Measurements from ENCODE around the gene RAB40C. TPM values are rescaled to one million over a fixed set of nuclear protein-coding genes. Genes with fewer than 3 reads are reported as not detected.

Gene RAB40C
- total and polyA plus RNA-seq, 10 of the 15 experiments (the other 5 are each of a cell fraction or from before 2014, with no cell fraction given), result 0.06 to 12.8 (median 4.6) TPM

GRCh38 chr16:609316-609715 is 19.4 kb downstream of the RAB40C start (continued):
- no peak for TF ChIP-seq DPF2 (IDR thresholded peaks at IDR 0.05)
- TF ChIP-seq RUNX3 (IDR thresholded peaks at IDR 0.05; ENCODE audit: low read length), result no peak
- no peak for TF ChIP-seq TARDBP (IDR thresholded peaks at IDR 0.05; ENCODE audit: borderline replicate concordance)
- TF ChIP-seq SP1 (IDR thresholded peaks at IDR 0.05; ENCODE audit: low read depth, low read length), result no peak
- no peak for TF ChIP-seq CEBPZ (IDR thresholded peaks at IDR 0.05; ENCODE audit: low read depth, low read length)
- no peak for TF ChIP-seq NFYB (IDR thresholded peaks at IDR 0.05; ENCODE audit: insufficient read depth, low read depth, low read length)
- no peak for TF ChIP-seq ZNF274 (IDR thresholded peaks at IDR 0.05; ENCODE audit: insufficient read depth, insufficient read length)

GRCh38 chr16:609984-610383 is 20.1 kb downstream of the RAB40C start:
- ChIA-PET SMC1A (ENCODE audit: uncharacterized antibody, unreplicated experiment) (no interaction called here), POLR2A (interaction anchor here (1.0 kb wide), 1 partner anchor 27 kb away, joined by 4 read pairs; the partner anchor contains the start of gene METTL26), CTCF (interaction anchor here (1.1 to 2.0 kb wide), 4 partner anchors 10 to 39 kb away, joined by 3 to 4 read pairs (median 4); no protein-coding TSS in a partner anchor), RAD21 (ENCODE audit: unreplicated experiment) (no interaction called here)
- Histone ChIP-seq H2AFZ (ENCODE audit: control insufficient read depth, low read depth, low read length) (no peak overlapping the region), H3K4me2 (ENCODE audit: control insufficient read depth, insufficient read depth) (no peak overlapping the region), H3K27ac (ENCODE audit: control insufficient read depth, insufficient read depth) (no peak overlapping the region), H3K79me2 (ENCODE audit: control insufficient read depth, insufficient read depth, low read length) (no peaks in the 10 kb centered on the region), H3K4me3 (no peak overlapping the region), H3K9ac (ENCODE audit: control insufficient read depth, insufficient read depth, low read length) (no peak overlapping the region), H3K9me3 (replicated peaks; ENCODE audit: control insufficient read depth, insufficient read depth, low read length) (peaks cover 3% of the 10 kb centered on the region; the same call in 1 of the 3 replicates), H3K27me3 (replicated peaks in 1 of 2; ENCODE audit: control insufficient read depth in 2 of 2, insufficient read depth in 2 of 2, low read length in 1 of 2) (no peaks in the 10 kb centered on the region), H3K36me3 (ENCODE audit: control insufficient read depth in 2 of 2, insufficient read depth in 2 of 2, low read length in 1 of 2) (no peaks in the 10 kb centered on the region), H4K20me1 (ENCODE audit: control insufficient read depth, insufficient read depth) (no peaks in the 10 kb centered on the region), H3K4me1 (ENCODE audit: control insufficient read depth, insufficient read depth, low read length) (no peaks in the 10 kb centered on the region)
- FAIRE-seq (no peak), DNase-seq (ENCODE audit: low read depth, low spot score) (no peak), ATAC-seq (no peak)
- no TSS peak for BruUV-seq (replicated peaks)
- in situ Hi-C loops (cut with MboI), result no loop called here
- WGBS (ENCODE audit: insufficient coverage, insufficient replicate concordance, low lambda C conversion rate, missing lambda C conversion rate), result 94% methylated on average over 14 of the region's 14 CpGs
- intact Hi-C loops (cut with micrococcal nuclease; ENCODE audit: unreplicated experiment), result no loop called here
- TF ChIP-seq MTA3 (IDR thresholded peaks at IDR 0.05; ENCODE audit: borderline replicate concordance, low read length) (no peak), RFX5 (IDR thresholded peaks at IDR 0.05; ENCODE audit: low read depth, low read length) (no peak), IRF5 (IDR thresholded peaks at IDR 0.05; ENCODE audit: borderline replicate concordance) (no peak), ZBTB40 (IDR thresholded peaks at IDR 0.05; ENCODE audit: borderline replicate concordance) (no peak), IKZF2 (IDR thresholded peaks at IDR 0.05) (no peak), SMAD5 (IDR thresholded peaks at IDR 0.05; ENCODE audit: low read depth) (no peak), E2F4 (IDR thresholded peaks at IDR 0.05; ENCODE audit: low read depth, low read length) (no peak), NFXL1 (IDR thresholded peaks at IDR 0.05; ENCODE audit: borderline replicate concordance) (no peak)
